Ishikawa (cell line): Measurements from ENCODE around the gene PHF23.

Experiments used
- CEBPB ChIP-seq: IDR thresholded peaks from 2 replicates; pipeline ENCODE4 v1.6.1; 2012
- CREB1 ChIP-seq: IDR thresholded peaks from 2 replicates; pipeline ENCODE4 v1.6.1; 2012; ENCODE audit warnings: low read depth
- EGR1 ChIP-seq: IDR thresholded peaks from 2 replicates; pipeline ENCODE4 v1.6.1; 2012
- EP300 ChIP-seq: IDR thresholded peaks from 2 replicates; pipeline ENCODE4 v1.6.1; 2012; ENCODE audit warnings: borderline replicate concordance
- FOXM1 ChIP-seq: IDR thresholded peaks from 2 replicates; pipeline ENCODE4 v1.6.1; 2012; ENCODE audit warnings: low read depth, borderline replicate concordance
- NFIC ChIP-seq: IDR thresholded peaks from 2 replicates; pipeline ENCODE4 v1.6.1; 2012
- RAD21 ChIP-seq: IDR thresholded peaks from 2 replicates; pipeline ENCODE4 v1.6.1; 2012; ENCODE audit warnings: low read depth
- TAF1 ChIP-seq: IDR thresholded peaks from 2 replicates; pipeline ENCODE4 v1.6.1; 2012; ENCODE audit warnings: low read depth, mild to moderate bottlenecking
- TCF12 ChIP-seq: IDR thresholded peaks from 2 replicates; pipeline ENCODE4 v1.6.1; 2012; ENCODE audit warnings: low read depth
- TEAD4 ChIP-seq: IDR thresholded peaks from 2 replicates; pipeline ENCODE4 v1.6.1; 2012
- YY1 ChIP-seq: IDR thresholded peaks from 2 replicates; pipeline ENCODE4 v1.6.1; 2012; ENCODE audit warnings: low read depth
- ZBTB7A ChIP-seq: IDR thresholded peaks from 2 replicates; pipeline ENCODE4 v1.6.1; 2012; ENCODE audit warnings: low read depth
- TF ChIP-seq, protein P1 (sequence below): IDR thresholded peaks from 2 replicates; pipeline ENCODE4 v1.6.1; 2012
- TF ChIP-seq, protein P2 (sequence below): IDR thresholded peaks from 2 replicates; pipeline ENCODE4 v1.6.1; 2012
- TF ChIP-seq, protein P3 (sequence below): IDR thresholded peaks from 2 replicates; pipeline ENCODE4 v1.6.1; 2012; ENCODE audit warnings: low read depth, mild to moderate bottlenecking

PHF23 gene

DNA sequence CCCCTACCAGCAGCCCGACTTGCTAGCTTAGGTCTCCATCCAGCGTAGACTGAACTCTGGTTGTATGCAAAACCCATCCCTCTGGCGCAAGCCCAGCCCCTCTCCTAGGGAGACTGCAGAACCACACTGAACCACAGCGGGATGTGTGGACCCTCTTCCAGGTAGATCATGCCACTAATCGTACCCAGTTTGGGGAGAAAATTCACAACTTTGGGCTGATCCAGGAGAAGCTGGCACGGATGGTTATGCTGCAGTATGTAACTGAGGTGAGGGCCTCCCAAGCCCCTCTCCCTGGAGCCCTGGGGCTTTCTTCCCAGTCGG is 16.3 kb downstream of the PHF23 start:
- TF ChIP-seq, protein P1, sequence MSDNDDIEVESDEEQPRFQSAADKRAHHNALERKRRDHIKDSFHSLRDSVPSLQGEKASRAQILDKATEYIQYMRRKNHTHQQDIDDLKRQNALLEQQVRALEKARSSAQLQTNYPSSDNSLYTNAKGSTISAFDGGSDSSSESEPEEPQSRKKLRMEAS, result no peak

DNA sequence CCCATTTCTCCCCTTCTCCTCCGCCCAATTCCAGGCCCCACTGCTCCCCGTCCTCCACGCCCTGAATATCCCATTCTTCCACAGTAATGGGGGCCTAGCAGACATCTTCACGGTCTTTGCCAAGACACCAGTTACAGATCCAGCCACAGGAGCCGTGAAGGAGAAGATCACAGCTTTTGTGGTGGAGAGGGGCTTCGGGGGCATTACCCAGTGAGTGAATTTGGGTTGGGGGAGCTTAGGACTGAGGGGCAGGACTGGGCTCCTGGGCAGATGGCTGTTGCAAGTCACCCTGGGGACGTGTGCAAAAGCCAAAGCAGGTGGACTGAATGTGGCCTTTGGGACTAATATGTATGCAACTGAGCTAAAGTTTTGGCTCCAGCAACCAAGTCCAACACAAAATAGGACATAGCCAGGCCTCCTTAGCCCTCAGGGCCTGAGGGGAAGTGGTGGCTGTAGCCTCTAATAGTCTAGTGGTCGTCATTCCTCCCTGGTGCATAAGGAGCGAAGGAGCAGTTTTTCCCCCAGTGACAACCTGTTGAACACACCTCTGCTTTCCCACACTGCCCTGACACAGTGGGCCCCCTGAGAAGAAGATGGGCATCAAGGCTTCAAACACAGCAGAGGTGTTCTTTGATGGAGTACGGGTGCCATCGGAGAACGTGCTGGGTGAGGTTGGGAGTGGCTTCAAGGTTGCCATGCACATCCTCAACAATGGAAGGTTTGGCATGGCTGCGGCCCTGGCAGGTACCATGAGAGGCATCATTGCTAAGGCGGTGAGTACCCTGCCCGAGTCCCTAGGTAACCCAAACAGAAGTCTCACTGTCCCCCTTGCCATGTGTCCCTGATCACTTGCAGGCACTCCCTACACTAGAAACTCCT is 16.9 kb downstream of the PHF23 start:
- no peak for TF ChIP-seq CEBPB
- TF ChIP-seq TEAD4, result no peak
- TF ChIP-seq NFIC, result no peak
- TF ChIP-seq CREB1, result no peak
- no peak for TF ChIP-seq ZBTB7A
- TF ChIP-seq EGR1, result no peak
- TF ChIP-seq, protein P1, result no peak
- TF ChIP-seq EP300, result no peak
- TF ChIP-seq RAD21, result no peak
- no peak for TF ChIP-seq TCF12
- no peak for TF ChIP-seq YY1
- TF ChIP-seq, protein P2, sequence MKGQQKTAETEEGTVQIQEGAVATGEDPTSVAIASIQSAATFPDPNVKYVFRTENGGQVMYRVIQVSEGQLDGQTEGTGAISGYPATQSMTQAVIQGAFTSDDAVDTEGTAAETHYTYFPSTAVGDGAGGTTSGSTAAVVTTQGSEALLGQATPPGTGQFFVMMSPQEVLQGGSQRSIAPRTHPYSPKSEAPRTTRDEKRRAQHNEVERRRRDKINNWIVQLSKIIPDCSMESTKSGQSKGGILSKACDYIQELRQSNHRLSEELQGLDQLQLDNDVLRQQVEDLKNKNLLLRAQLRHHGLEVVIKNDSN, result no peak
- no peak for TF ChIP-seq TAF1
- TF ChIP-seq, protein P3, sequence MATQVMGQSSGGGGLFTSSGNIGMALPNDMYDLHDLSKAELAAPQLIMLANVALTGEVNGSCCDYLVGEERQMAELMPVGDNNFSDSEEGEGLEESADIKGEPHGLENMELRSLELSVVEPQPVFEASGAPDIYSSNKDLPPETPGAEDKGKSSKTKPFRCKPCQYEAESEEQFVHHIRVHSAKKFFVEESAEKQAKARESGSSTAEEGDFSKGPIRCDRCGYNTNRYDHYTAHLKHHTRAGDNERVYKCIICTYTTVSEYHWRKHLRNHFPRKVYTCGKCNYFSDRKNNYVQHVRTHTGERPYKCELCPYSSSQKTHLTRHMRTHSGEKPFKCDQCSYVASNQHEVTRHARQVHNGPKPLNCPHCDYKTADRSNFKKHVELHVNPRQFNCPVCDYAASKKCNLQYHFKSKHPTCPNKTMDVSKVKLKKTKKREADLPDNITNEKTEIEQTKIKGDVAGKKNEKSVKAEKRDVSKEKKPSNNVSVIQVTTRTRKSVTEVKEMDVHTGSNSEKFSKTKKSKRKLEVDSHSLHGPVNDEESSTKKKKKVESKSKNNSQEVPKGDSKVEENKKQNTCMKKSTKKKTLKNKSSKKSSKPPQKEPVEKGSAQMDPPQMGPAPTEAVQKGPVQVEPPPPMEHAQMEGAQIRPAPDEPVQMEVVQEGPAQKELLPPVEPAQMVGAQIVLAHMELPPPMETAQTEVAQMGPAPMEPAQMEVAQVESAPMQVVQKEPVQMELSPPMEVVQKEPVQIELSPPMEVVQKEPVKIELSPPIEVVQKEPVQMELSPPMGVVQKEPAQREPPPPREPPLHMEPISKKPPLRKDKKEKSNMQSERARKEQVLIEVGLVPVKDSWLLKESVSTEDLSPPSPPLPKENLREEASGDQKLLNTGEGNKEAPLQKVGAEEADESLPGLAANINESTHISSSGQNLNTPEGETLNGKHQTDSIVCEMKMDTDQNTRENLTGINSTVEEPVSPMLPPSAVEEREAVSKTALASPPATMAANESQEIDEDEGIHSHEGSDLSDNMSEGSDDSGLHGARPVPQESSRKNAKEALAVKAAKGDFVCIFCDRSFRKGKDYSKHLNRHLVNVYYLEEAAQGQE, result no peak
- TF ChIP-seq FOXM1, result no peak

DNA sequence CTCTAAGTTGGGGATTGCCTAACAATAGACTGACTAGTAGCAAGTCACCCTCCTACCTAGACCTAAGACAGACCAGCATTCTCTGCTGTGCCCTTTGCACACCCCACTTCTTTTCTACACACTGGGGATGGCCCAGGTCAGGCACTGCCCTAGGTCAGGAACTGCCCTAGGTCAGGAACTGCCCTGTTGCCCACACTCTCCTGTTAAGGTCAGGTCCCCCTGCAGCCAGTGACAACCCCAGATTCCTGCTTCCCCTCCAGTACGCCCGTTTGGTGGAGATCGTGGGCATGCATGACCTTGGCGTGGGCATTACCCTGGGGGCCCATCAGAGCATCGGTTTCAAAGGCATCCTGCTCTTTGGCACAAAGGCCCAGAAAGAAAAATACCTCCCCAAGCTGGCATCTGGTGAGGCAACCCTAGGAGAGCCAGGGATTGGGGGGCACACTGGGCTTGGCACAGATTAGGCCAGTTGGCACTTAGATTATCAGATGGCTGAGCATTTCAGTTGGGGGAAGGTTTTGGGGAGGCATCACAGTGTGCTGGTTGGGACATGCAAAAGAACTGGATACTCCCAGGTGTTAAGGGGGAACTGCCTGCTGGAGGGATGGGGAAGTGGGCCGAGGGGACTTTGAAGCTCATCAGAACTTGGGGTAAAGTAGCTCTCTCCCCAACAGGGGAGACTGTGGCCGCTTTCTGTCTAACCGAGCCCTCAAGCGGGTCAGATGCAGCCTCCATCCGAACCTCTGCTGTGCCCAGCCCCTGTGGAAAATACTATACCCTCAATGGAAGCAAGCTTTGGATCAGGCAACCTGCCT is 17.8 kb downstream of the PHF23 start:
- TF ChIP-seq, protein P3, result no peak
- TF ChIP-seq EP300 (no peak), EGR1 (no peak), YY1 (no peak)

DNA sequence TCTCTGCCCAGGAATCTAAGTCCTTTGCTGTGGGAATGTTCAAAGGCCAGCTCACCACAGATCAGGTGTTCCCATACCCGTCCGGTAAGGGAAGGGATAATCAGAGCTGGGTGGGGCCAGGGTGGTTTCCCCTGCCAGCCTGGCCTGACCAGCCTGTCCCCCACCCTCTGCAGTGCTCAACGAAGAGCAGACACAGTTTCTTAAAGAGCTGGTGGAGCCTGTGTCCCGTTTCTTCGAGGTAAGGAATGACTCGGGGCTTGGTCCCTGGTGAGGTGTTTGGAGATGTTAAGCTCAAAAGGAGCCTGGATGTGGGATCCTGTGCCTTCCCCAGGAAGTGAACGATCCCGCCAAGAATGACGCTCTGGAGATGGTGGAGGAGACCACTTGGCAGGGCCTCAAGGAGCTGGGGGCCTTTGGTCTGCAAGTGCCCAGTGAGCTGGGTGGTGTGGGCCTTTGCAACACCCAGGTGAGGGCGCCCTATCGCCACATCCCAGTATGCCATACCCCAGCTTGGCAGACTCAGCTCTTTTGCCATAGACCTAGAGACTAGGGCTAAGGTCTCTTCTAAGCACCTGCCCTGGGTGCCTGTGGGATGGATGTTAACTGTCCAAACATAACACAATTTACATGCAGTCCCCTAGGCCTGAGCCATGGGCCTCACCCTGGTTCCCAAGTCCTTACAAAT is 18.5 kb downstream of the PHF23 start:
- TF ChIP-seq RAD21, result peak; percentile 43; the same call in 1 of the 2 replicates
- TF ChIP-seq, protein P2, result no peak

DNA sequence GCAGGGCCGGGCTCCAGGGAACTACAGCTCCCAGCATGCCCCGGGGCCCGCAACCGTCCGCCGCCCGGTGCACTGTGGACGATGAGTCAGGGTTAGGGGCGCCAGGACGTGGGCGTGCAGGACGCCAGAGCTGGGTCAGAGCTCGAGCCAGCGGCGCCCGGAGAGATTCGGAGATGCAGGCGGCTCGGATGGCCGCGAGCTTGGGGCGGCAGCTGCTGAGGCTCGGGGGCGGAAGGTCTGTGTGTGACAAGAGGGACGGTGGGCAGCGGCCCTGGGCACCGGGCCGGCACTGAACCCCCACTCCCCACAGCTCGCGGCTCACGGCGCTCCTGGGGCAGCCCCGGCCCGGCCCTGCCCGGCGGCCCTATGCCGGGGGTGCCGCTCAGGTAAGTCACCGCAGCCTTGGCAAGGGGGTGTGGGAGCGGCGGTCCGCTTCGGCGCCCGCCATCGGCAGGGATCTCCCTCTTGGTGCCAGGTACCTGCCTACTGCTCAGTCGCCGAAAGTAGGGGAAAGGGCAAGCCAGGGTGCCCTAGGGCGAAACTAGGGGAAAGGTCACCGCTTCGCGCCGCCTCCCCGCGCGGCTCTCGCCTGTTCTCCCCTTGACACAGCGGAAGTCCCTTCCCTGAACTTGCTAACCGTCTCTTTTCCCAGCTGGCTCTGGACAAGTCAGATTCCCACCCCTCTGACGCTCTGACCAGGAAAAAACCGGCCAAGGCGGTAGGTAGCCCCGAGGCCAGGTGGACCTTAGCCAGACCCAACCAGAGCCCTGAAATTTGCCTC is 19.3 kb downstream of the PHF23 start, which contains the start of the genes ACADVL and DLG4:
Gene ACADVL, plus strand, starts transcription at position 127 of the 781 bp plus-strand sequence. Its CDS starts 47 bp downstream, at position 174.
Gene DLG4, minus strand, starts transcription at position 25 of the 781 bp plus-strand sequence.
- TF ChIP-seq YY1 (no peak; the same call in 1 of the 2 replicates), TEAD4 (no peak; the same call in 1 of the 2 replicates), EP300 (peak; percentile 47; the same call in 1 of the 2 replicates), CREB1 (no peak; the same call in 1 of the 2 replicates), ZBTB7A (peak; percentile 84; the same call in 1 of the 2 replicates), EGR1 (peak; percentile 98), NFIC (peak; percentile 7; the same call in 1 of the 2 replicates), TAF1 (peak; percentile 75), CEBPB (no peak), RAD21 (no peak), FOXM1 (no peak), TCF12 (peak; percentile 50; the same call in 1 of the 2 replicates)
- TF ChIP-seq, protein P1, result peak; percentile 40; the same call in 1 of the 2 replicates
- TF ChIP-seq, protein P2, result no peak
- TF ChIP-seq, protein P3, result no peak
